Erythroblast (primary cell): Measurements from ENCODE around the gene UBE4B.
"Not testable (repeated sequence)": the region's sequence is repeated elsewhere in the genome, so short reads cannot be mapped to it uniquely, and the experiment has no call there.

Source experiments
- GATA1 ChIP-seq: IDR thresholded peaks from 2 replicates; pipeline ENCODE4 v1.6.1; 2011; ENCODE audit warnings: low read depth, mild to moderate bottlenecking, control low read depth, low read length, moderate library complexity
- POLR2A ChIP-seq: IDR thresholded peaks from 2 replicates; pipeline ENCODE4 v1.6.1; 2011; ENCODE audit warnings: mild to moderate bottlenecking, low read length

- not testable (repeated sequence) for TF ChIP-seq POLR2A, GATA1
These were observed 40.6 kb downstream of the UBE4B start for GRCh38 chr1:10073371-10073770.
